A549 (cell line): ENCODE data around the gene USP17L30. TPM values are rescaled to one million over a fixed set of nuclear protein-coding genes. Genes with fewer than 3 reads are reported as not detected.
"Not testable (repeated sequence)": the region's sequence is repeated elsewhere in the genome, so short reads cannot be mapped to it uniquely, and the experiment has no call there.

Experiments
- ATAC-seq, 2 experiments: fragments of 200-7000 bp in 1 of 2; fragments of >200 bp in 1 of 2; cut with Nextera tagmentation in 1 of 2; cut with Tn5 transposase in 1 of 2; 3 replicates each; pipeline versions ENCODE4 v1.8.0 to v1.9.1; 2018 to 2020; ENCODE audit warnings: mild to moderate bottlenecking in 1 of 2, moderate library complexity in 1 of 2
- CTCF ChIA-PET: fragments of 300-600 bp; sonication (Branson Sonifier 250); formaldehyde crosslinking; extraction: SDS; loops from one replicate; lab custom pipeline; 2021; ENCODE audit warnings: antibody characterized with exemption, inconsistent platforms; lab: Yijun Ruan, JAX
- POLR2A ChIA-PET: fragments of 350-600 bp; formaldehyde crosslinking; extraction: SDS; loops from one replicate; lab custom pipeline; 2021; ENCODE audit warnings: antibody characterized with exemption, inconsistent platforms; lab: Yijun Ruan, JAX
- DNase-seq, 2 experiments: peaks; one replicate each; pipeline versions ENCODE4 v3.0.0 to v3.0.0-alpha.2; 2011 to 2016; ENCODE audit warnings: low read depth in 1 of 2, low spot score in 1 of 2
- FAIRE-seq: peaks from 2 replicates; lab custom pipeline; 2011; peaks lifted over from hg19 to GRCh38; lab: Jason Lieb, UNC
- H3K27ac ChIP-seq, 2 experiments: fragments of >200 bp; sonication (Bioruptor Twin); formaldehyde crosslinking; 3 replicates each; pipeline ENCODE4 v1.5.1; 2016 to 2017
- H3K4me1 ChIP-seq: fragments of >200 bp; sonication (Bioruptor Twin); formaldehyde crosslinking; 3 replicates; pipeline ENCODE4 v1.6.1; 2016
- H3K4me2 ChIP-seq: fragments of >200 bp; sonication (Bioruptor Twin); formaldehyde crosslinking; 3 replicates; pipeline ENCODE4 v1.6.1; 2016
- H3K4me3 ChIP-seq: fragments of >200 bp; sonication (Bioruptor Twin); formaldehyde crosslinking; 3 replicates; pipeline ENCODE4 v1.5.1; 2016
- H3K9me3 ChIP-seq: fragments of >200 bp; sonication (Bioruptor Twin); formaldehyde crosslinking; 3 replicates; pipeline ENCODE4 v1.6.1; 2016
- WGBS: methylation state at CpG from one replicate; pipeline ENCODE4 v1.1.6; 2017; ENCODE audit errors: missing lambda C conversion rate; 5-methylcytosine and 5-hydroxymethylcytosine counted together
- polyA minus RNA-seq: library from RNA; depleted of rRNA, polyadenylated mRNA; stranded (reverse); fragments of >200 nt; gene quantifications from 2 replicates; pipeline ENCODE4 v1.2.3, GENCODE V29; 2011; rRNA and poly(A)+ RNA removed
- polyA plus RNA-seq, 4 experiments: library from polyadenylated mRNA; depleted of rRNA in 3 of 4; stranded (reverse); fragments of >200 nt; fragmentation: RNase III in 1 of 4; extraction: RNeasy Plus Mini Kit Qiagen cat#74134 plus additional on column Dnase treatment in 1 of 4; gene quantifications; 2 replicates in 3 of 4; 3 replicates in 1 of 4; pipeline ENCODE4 v1.2.3, GENCODE V29; 2011 to 2017

Gene USP17L30
- polyA plus RNA-seq (2011; rRNA removed) (not detected in 2 replicates), polyA plus RNA-seq (2017; fragmentation: RNase III; extraction: RNeasy Plus Mini Kit Qiagen cat#74134 plus additional on column Dnase treatment) (not detected in 3 replicates), polyA minus RNA-seq (not detected in 2 replicates)
- polyA plus RNA-seq (2012; cell fraction: cytosol; rRNA removed) = not detected in 2 replicates
- polyA plus RNA-seq (2012; cell fraction: nucleus; rRNA removed) = not detected in 2 replicates

DNA sequence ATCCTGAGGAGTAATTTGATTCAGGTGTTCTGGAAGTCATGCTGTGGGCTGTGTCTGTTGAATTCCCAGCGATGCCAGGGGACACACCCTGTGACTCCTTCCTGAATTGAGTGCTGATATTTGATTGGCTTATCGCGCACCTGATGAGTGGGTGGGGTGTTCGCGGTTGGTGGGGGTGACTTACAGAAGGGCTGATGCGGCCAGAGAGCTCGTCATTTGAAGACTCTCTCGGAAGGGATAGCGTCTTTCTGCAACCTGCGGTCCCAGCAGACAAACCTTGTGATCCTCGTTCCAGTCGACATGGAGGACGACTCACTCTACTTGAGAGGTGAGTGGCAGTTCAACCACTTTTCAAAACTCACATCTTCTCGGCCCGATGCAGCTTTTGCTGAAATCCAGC is at the start of gene USP17L30:
Gene USP17L30, plus strand, starts transcription at position 301 of the 400 bp plus-strand sequence. Its CDS starts 0 bp downstream, at position 301.
- no CpG with 5 or more reads among the region's 15 CpGs for WGBS
- CTCF ChIA-PET, DNase-seq, H3K4me2 ChIP-seq, FAIRE-seq, ATAC-seq, H3K4me3 ChIP-seq, H3K27ac ChIP-seq, H3K9me3 ChIP-seq, POLR2A ChIA-PET, H3K4me1 ChIP-seq: not testable (repeated sequence)

DNA sequence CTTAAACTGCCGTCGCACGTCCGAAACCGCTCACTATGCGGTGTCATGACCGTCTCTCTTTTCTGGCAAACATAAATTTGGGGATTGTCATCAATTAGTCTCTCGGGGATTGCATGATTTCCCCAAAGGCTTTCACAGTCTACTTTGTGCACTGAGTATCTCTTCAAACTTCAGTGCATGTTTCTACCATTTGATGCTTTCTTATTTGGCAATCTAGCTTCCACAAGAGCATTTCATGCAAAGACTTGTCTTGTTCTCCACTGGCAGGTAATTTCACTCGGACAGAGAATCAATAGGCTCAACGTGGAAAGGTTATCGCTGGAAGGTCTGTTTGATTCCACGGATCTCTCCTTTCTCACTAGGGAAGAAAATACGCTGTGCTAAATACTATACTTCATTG is 38.7 kb upstream of the USP17L30 start:
- H3K27ac ChIP-seq, H3K4me3 ChIP-seq, POLR2A ChIA-PET, H3K4me1 ChIP-seq, ATAC-seq, DNase-seq, CTCF ChIA-PET, H3K9me3 ChIP-seq, H3K4me2 ChIP-seq, FAIRE-seq: not testable (repeated sequence)
- 18% methylated on average over 4 of the region's 13 CpGs for WGBS

- H3K4me1 ChIP-seq, FAIRE-seq, H3K9me3 ChIP-seq, DNase-seq, ATAC-seq, H3K27ac ChIP-seq, POLR2A ChIA-PET, CTCF ChIA-PET, H3K4me2 ChIP-seq, H3K4me3 ChIP-seq: not testable (repeated sequence)
- no CpG with 5 or more reads among the region's 15 CpGs for WGBS
Observed at GRCh38 chr4:9324865-9325264, 38.1 kb upstream of the USP17L30 start, which contains the start of gene USP17L24. USP17L24 (plus strand) TSS chr4:9325165; CDS start chr4:9325165, 0 bp downstream.

GRCh38 chr4:9329611-9330010 is 33.3 kb upstream of the USP17L30 start, which contains the start of gene USP17L25:
USP17L25 (plus strand) TSS chr4:9329911; CDS start chr4:9329911, 0 bp downstream.
- WGBS = no CpG with 5 or more reads among the region's 15 CpGs
- FAIRE-seq, CTCF ChIA-PET, H3K4me1 ChIP-seq, POLR2A ChIA-PET, DNase-seq, ATAC-seq, H3K27ac ChIP-seq, H3K4me2 ChIP-seq, H3K9me3 ChIP-seq, H3K4me3 ChIP-seq: not testable (repeated sequence)

DNA sequence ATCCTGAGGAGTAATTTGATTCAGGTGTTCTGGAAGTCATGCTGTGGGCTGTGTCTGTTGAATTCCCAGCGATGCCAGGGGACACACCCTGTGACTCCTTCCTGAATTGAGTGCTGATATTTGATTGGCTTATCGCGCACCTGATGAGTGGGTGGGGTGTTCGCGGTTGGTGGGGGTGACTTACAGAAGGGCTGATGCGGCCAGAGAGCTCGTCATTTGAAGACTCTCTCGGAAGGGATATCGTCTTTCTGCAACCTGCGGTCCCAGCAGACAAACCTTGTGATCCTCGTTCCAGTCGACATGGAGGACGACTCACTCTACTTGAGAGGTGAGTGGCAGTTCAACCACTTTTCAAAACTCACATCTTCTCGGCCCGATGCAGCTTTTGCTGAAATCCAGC is 28.6 kb upstream of the USP17L30 start, which contains the start of gene USP17L26:
Gene USP17L26, plus strand, starts transcription at position 301 of the 400 bp plus-strand sequence. Its CDS starts 0 bp downstream, at position 301.
- no CpG with 5 or more reads among the region's 15 CpGs for WGBS
- DNase-seq, H3K4me2 ChIP-seq, H3K4me1 ChIP-seq, FAIRE-seq, H3K9me3 ChIP-seq, ATAC-seq, H3K27ac ChIP-seq, H3K4me3 ChIP-seq, CTCF ChIA-PET, POLR2A ChIA-PET: not testable (repeated sequence)

DNA sequence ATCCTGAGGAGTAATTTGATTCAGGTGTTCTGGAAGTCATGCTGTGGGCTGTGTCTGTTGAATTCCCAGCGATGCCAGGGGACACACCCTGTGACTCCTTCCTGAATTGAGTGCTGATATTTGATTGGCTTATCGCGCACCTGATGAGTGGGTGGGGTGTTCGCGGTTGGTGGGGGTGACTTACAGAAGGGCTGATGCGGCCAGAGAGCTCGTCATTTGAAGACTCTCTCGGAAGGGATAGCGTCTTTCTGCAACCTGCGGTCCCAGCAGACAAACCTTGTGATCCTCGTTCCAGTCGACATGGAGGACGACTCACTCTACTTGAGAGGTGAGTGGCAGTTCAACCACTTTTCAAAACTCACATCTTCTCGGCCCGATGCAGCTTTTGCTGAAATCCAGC is 23.8 kb upstream of the USP17L30 start, which contains the start of gene USP17L5:
Gene USP17L5, plus strand, starts transcription at position 301 of the 400 bp plus-strand sequence. Its CDS starts 0 bp downstream, at position 301.
- CTCF ChIA-PET, H3K4me1 ChIP-seq, ATAC-seq, H3K9me3 ChIP-seq, H3K27ac ChIP-seq, H3K4me3 ChIP-seq, H3K4me2 ChIP-seq, DNase-seq, POLR2A ChIA-PET, FAIRE-seq: not testable (repeated sequence)
- WGBS = no CpG with 5 or more reads among the region's 15 CpGs

GRCh38 chr4:9343848-9344247 is 19.1 kb upstream of the USP17L30 start, which contains the start of gene USP17L27:
USP17L27 (plus strand) TSS chr4:9344148; CDS start chr4:9344148, 0 bp downstream.
- DNase-seq, H3K27ac ChIP-seq, H3K9me3 ChIP-seq, CTCF ChIA-PET, H3K4me1 ChIP-seq, H3K4me3 ChIP-seq, ATAC-seq, H3K4me2 ChIP-seq, POLR2A ChIA-PET, FAIRE-seq: not testable (repeated sequence)
- no CpG with 5 or more reads among the region's 15 CpGs for WGBS

GRCh38 chr4:9348593-9348992 is 14.3 kb upstream of the USP17L30 start, which contains the start of gene USP17L28:
USP17L28 (plus strand) TSS chr4:9348893; CDS start chr4:9348893, 0 bp downstream.
- H3K27ac ChIP-seq, H3K4me3 ChIP-seq, POLR2A ChIA-PET, ATAC-seq, DNase-seq, FAIRE-seq, CTCF ChIA-PET, H3K9me3 ChIP-seq, H3K4me2 ChIP-seq, H3K4me1 ChIP-seq: not testable (repeated sequence)
- no CpG with 5 or more reads among the region's 15 CpGs for WGBS

GRCh38 chr4:9350866-9351265 is 12.1 kb upstream of the USP17L30 start:
- CTCF ChIA-PET, H3K27ac ChIP-seq, H3K4me3 ChIP-seq, H3K9me3 ChIP-seq, POLR2A ChIA-PET, FAIRE-seq, H3K4me2 ChIP-seq, H3K4me1 ChIP-seq, DNase-seq, ATAC-seq: not testable (repeated sequence)
- WGBS = no CpG with 5 or more reads among the region's 18 CpGs

GRCh38 chr4:9353338-9353737 is 9.6 kb upstream of the USP17L30 start, which contains the start of gene USP17L29:
USP17L29 (plus strand) TSS chr4:9353638; CDS start chr4:9353638, 0 bp downstream.
- FAIRE-seq, ATAC-seq, POLR2A ChIA-PET, CTCF ChIA-PET, DNase-seq, H3K4me1 ChIP-seq, H3K4me3 ChIP-seq, H3K27ac ChIP-seq, H3K4me2 ChIP-seq, H3K9me3 ChIP-seq: not testable (repeated sequence)
- no CpG with 5 or more reads among the region's 15 CpGs for WGBS

DNA sequence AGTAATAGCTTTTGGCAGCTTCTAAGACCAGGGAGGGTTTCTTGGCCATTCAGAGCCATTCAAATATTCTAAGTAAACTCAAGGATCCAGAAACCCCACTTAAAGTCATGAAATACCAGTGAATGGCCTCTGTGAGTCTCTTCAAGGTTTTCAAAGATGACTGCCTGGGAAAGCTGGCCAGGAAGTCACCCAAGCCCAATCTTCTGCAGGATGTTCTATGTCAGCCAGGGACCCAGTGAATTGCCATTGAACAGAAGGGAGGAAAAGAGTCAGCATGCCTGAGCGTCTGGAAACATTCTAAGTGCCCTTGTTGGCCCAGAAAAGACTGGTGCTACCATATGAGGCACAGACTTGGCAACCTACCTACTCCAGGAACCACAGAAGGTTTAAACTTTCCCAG is 17.0 kb downstream of the USP17L30 start:
- H3K4me2 ChIP-seq, FAIRE-seq, ATAC-seq, POLR2A ChIA-PET, H3K9me3 ChIP-seq, H3K27ac ChIP-seq, H3K4me1 ChIP-seq, CTCF ChIA-PET, DNase-seq, H3K4me3 ChIP-seq: not testable (repeated sequence)
- WGBS = 7% methylated on average over 1 of the region's 1 CpG
